ENCODE data around the gene SP140.
"Not testable (repeated sequence)": the region's sequence is repeated elsewhere in the genome, so short reads cannot be mapped to it uniquely, and the experiment has no call there.

SP140 gene

DNA sequence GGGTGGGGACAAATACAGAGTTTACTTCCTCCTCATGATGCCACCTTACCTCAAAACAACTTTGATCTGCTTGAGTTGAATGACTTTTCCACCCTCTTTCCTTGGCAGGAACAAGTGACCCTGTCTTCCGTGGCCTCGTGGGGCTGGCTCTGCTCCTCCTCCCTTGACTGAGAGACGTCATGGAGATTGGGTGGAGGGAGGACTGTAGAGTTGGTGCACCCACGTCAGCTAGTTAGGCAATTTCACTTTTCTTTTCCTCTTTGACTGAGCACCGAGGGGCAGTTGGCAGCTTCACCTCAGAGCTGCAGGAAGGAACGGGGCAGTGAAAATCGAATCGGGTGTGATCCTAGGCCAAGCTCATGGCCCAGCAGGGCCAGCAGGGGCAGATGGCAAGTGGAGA lies at the start of gene SP140:
Gene SP140 (plus strand): TSS at position 251 of the 400 bp plus-strand sequence. CDS start 109 bp downstream, at position 360.
- no peak for DNase-seq

DNA sequence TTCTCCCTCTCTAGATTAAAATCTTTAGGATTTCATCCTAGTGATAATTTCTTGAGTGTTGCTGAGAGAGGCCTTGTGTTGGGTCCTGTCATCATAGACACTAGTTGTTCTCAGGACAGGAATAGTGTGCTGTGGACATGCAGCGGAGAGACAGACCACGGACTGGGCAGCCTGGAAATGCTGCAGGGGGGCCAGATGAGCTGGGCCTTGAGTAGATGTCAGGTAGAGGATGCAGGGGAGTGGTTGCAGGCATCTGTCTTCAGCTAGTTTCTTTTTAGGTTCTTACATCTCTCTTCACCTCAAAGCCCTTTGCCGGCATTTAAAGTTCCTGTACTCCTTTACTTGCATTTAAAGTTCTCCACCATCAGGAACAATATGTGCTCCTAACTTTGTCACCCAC lies 48.5 kb upstream of the SP140 start:
- no peak for DNase-seq

DNA sequence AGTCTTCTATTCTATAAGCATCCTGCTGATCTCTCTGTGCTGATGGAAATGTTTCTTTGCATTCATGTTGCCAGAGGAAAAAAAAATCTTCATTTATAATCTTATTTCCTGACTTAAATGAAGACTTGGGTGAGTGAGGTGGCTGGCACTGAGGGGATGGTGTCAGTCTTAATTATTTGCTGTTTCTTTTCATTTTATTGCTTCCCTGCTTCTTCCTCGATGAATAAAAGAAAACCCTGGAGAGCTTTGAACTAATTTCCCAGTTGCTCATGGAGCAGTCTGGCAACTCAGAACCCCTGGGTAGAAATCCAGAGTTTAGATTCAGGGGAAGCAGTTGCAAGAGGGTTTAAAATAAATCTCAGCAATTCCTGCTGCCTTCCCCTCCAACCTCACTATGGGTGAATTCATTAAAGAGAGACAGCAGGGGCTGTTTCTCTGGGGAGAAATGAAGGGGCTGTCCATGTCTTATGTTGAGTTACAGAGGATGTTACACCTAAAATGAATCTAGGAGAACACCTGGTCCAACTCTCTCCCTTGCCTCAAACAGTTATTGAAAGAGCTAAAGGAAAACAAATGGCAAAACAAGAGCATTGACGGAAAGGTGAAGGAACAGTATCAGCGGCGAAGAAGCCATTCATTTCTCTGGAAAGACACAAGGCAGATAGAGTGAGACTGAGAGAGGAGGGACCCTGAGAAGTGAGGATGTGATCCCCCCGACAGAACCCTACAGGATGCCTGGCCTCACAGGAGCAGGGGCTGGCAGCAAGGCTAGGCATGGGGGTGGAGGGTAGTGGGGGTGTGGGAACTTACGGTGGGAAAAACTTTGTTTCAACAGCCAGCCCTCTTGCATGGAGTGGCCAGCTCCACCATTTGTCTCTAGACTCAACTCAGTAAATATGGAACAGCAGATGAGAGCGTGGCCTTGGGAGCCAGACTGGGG lies 46.7 kb upstream of the SP140 start:
- no peak for DNase-seq

DNA sequence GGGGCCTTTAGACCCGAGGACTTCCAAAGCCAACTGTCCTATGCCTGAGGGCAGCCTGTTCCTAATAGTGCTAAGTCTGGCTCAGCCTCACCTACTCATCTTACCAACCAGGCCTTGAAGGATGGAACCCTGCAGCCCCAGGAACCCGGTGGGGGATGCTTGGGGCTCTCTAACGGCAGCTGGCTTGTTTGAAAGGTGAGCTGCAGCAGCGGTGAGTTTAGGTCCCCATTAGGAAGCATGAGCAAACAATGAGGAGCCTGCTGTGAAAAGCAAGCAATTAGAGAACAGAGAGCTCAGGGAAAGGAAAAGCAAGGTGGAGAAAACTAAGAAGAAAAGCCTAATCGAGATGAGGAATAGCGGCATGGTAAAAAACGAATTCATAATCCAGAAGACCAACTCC lies 45.6 kb upstream of the SP140 start:
- DNase-seq = no peak

DNA sequence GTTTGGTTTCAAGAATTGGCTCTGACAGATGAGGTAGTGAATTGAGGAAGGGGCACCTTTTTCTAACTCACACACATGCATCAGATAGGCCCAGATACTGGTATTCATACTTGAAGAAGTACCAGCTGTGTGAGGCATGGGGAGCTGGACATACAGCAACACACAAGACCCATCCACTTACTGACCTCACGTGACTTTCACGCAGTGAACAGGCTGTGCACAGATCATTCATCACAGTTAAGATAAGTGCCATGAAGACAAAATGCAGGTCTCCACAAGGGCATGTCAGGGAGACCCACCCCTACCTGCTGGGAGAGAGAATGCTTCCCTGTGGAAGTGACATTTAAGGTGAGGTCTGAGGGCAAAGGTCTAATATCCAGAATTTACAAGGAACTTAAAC lies 44.3 kb upstream of the SP140 start:
- DNase-seq = no peak

DNA sequence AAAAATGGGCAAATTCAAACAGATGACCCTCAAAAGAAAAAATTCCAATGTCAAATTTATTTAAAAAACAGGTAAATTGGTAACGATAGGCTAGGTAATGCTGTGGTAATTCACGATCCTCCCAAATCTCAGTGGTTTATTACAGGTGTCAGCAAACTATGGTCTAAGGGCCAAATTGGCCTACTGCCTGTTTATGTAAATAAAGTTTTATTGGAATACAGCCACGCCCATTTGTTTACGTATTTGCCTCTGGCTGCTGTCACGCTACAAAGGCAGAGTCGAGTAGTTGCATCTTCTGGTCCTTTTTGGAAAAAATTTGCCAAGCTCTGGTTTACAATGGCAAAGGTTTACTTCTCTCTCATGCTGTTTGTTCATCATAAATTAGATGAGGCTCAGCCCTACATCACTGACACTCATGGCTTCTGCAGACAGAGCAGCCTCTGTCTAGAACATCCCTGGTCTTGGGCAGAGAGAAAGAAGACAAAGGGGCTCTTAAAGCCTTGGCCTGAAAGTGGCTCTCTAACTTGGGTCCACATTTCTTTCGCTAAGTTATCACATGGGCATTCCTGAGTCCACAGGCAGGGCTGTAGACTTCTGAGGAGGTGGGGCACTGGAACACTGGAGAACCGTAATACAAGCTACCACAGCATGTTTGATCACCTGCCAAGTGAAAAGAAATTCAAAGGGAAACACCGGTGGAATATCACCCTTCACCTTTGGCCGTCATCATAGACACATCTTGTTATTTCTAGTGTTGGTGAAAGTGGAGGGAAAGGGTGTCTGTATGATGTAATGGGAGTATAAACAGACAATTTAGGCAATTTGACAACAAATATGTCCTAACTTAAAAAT lies 40.6 kb upstream of the SP140 start:
- DNase-seq = no peak

DNA sequence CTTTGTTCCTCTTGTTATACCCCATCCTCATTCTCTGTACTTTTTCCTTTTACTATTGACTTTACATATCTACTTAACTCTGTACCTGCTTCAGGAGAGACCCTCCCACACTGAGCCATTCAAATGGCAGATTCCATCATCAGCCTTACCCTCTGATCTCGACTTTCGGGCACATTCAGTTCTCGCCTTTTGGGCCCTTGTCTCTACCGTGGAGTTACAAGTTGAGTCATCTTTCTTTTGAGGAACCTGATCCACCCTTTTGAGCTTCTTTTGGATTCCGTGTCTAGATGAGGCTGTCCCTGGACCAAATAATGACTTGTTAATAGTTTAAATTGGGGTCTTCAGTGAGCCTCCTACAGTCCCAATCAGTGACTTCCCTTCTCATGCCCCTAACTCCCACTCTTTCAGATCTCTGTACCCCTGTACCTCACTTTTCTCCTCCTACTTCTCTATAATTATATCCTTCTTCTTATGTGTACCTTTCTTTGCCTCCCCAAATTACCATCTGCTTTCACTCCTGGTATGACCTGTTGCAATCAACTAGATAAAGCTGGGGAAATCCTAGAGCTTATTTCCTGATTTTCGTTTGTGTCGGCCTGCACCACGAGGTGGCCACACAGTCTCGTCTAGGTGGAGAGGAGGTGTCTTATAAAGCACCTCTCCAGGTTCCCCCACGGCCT lies 23.0 kb upstream of the SP140 start:
- DNase-seq = no peak

DNA sequence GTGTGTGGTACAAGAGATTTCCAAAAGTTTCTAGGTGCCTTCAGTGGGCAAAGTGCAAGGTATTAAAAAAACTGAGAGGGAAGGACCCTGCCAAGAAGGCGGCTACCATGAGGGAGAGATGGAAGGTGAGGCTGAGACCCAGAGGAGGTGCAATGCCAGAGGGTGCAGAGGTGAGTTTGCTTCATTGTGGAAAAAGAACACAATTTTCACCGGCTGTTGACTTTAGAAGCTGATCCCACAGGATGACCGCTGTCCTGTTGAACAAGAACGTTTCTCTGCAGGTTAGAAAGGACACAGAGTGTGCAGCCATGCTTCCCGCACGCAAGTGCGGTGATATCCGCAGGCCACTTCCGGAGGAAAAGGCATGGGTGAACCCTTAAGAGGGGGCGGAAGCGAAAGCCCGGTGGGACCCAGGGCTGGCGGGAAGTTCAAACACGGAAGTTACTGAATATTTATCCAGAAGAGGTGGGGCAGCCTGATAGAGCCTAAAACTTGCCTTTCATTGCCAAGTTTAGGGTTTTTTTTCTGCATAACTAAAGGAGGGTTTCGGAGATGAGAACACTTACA lies 22.3 kb upstream of the SP140 start:
- DNase-seq = no peak

DNA sequence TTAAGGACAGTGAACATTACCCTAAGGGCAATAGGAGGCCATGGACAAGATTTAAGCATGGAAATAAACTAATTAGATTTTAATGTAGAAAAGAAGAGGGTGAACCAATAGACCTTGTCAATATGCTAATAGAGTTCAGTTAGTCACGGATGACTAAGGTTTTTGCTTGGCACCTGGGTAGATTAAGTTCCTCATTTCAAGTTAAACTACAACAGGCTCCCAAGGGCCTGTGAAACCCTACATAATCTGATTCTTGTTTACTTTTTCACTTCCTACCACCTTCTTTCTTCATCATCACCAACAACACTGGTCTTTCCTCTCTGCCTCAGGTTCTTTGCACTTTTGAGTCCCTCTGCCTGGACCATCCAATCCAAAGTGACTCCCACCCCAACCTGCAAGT lies 20.5 kb upstream of the SP140 start:
- no peak for DNase-seq

DNA sequence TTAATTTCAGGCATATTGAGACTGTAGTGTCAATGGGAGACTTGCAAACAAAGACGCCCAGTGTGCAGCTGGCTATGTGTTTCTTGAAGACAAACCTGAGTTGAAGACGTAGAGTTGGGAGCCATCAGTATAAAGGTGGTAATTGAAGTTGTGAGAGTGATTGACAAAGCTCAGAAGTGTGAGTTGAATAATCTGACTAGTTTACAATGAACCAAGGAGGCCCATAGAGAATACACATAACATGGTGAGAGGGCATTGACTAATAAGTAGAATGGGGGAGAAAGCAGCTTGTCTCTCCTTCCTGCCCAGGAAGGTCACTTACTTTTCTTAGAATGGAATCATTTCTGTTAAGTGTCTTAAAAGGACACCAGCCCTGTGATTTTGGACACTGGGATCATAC lies 19.8 kb upstream of the SP140 start:
- DNase-seq = no peak

DNA sequence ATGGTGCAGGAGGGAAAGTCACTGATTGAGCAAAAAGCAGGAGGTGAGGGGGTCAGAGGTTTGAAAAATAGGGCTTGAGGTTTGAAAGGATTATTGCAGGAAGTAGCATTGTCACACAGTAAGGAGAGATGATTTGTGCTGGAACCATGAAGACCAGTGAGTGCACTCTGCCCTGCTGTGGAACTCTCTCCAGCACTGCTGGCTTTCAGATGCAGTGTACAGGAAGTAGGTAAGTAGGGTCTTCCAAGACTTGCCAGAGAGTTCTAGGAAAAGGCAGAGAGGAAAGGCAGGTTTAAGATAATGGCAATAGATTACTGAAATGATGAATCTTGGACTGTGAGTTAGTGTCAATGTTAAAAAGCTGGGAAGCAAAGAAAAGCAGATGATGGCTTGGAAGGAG lies 17.0 kb upstream of the SP140 start:
- no peak for DNase-seq

DNA sequence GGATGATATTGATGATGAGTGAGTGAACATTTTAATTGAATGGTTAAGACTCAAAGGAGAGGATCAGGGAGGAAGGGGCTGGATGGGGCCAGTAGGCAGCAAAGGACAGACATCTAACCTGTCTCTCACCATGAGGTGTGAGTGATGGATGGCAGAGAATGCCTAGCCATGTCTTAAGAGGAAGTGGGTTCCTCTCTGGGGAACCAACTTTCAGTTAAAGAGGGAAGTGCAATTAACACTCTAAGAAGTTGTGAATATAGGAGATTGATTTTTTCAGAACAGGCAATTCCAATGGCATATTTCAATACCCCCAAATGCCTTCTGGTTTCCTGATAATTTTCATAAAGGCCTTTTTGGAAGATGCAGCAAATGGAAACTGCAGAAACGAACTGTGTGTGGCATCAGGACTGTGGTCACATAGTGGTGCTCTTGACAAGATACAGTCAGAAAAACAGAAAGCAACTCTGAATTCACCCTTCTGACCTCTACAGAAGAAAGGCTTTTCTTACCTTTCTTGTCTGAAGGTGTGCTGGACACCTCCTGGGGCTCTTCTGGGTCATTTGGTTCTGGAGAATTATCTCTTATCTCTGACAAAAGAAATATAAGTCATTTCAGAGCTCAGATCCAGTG lies 16.0 kb upstream of the SP140 start:
- DNase-seq = no peak

DNA sequence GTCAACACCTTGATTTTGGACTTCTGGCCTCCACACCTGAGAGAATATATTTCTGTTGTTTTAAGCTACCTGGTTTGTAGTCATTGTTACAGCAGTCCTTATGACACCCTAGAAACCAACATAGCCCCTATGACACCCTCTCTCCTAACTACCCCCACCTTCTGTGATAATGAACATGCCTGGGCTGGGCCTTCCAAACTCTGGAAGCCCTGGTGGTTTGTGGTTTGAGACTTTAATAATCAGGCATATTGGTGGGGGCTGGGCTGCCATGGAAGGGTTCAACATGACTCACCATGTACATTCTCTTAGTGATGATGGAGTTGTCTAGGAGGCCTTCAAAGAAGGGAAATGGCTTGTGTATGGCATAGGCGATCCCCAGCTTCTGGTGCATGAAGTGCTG lies 9.0 kb upstream of the SP140 start:
- no peak for DNase-seq

DNA sequence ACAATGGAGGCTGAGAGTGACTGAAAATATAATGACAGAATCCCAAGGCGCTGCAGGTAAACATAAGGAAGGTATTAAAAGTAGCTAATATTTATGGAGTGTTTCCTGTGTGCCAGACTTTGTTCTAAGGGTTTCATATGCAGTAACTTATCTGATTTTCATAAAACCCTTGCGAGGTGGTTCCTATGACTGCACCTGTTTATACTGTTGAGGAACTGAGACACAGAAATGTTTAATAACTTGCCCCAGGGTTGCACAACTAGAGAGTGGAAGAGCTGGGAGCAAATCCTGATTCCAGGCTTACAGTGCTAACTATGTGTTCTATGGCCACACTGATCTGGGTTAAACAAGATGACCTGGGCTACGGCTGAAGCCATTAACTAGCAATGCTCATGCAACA lies 8.1 kb upstream of the SP140 start:
- no peak for DNase-seq

DNA sequence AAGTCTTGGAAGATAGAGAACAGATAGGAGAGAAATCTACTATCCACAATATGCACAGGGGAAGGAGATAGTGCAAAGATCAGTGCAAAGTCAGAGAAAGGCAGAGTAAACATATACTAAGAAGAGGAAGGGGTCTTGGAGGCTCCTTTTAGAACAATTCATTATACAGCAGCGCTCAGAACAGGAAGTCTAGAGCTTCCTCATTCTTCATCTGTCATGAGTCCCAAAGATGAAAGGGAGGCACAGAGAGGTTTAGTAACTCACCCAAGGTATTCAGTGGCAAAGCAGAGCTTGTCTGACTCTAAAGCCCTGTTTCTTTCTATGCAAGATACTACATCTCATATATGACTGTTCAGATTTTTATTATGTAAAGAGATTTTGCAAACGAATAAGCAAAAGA lies 7.1 kb upstream of the SP140 start:
- no peak for DNase-seq

DNA sequence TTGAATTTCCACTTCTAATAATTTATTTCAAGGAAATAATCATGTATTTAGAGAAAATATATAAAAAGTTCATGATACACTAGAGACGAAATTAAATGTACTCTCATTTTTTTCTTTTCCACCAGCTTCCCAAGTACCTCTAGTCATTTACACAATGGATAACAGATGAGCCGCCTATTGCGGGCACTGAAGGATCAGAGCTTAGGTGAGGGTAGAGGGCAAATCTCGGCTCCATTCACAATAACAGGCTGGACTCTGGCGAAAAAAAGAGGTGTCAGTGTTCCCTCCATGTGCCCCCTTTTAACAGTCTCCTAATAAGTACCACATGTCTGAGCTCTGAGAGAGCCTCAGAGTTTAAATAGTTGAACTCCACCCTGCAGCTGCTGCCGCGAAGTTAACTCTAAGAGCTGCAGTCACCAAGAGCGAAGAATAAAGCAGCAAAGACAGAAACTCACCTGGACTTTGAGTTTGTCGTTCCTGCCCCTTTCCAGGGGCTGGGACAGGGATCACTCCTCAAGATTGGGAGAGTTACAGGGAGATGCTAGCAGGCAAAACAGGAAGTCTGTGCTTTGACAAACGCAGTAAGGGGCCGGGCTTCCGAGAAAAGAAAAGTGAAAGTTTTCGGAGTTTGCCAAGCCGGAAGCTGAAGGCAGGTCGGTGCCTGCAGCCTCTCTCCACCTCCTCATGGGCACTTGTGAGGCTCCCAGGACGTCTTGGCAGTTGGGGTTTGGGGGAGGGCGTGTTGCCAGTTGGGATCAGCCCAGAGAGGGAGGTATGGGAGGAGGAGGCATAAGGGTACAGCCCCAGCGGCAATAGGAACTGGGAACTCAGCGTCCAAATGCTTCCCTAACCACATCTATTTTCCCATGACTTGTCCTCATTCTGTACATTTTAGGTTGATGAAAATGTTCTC lies 5.9 kb upstream of the SP140 start, which contains the start of gene SP110:
Gene SP110 (minus strand): TSS at position 566 of the 913 bp plus-strand sequence. CDS start 3,057 bp downstream, outside the sequence.
- DNase-seq = no peak

DNA sequence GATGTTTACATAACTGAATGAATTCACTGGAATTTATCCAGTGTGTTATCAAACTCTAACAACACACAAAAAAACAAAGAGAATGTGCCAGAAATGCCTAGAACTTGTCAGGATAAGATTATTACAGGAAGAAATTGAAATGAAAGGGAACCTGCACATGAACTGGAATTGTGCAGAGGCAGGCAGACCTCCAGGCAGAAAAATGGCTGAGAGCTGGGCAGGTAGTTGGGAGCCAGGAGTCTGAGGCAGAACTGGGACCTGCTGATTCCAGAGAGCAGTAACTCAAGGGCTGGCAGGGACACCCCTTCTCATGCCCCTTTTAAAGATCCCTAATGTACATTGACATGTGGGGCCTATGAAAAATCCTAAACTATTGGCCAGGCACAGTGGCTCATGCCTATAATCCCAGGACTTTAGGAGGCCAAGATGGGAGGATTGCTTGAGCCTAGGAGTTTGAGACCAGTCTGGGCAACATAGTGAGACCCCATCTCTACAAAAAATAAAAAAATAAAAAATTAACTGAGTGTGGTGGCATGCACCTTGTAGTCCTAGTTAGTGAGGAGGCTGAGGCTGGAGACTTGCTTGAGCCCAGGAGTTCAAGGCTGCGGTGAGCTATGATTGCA lies 5.1 kb upstream of the SP140 start:
- DNase-seq = no peak

DNA sequence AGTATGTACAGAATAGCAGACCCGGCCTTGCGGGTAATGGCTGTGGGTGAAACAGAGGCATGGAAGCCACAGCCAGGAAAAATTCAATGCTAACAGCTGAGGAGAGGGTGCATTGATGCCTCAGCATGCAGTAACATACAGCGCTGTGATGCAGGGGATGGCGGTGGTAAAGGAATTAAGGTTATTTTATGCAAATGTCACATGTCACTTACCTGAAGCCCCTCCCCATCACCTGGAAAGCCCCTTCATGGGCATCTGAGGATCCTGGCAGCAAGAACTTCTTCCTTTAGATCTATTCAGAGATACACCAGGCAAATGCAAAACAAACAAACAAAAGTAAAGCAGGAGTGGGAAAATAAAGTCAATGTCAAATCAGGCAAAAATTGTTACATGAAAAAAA lies 4.0 kb upstream of the SP140 start:
- no peak for DNase-seq

DNA sequence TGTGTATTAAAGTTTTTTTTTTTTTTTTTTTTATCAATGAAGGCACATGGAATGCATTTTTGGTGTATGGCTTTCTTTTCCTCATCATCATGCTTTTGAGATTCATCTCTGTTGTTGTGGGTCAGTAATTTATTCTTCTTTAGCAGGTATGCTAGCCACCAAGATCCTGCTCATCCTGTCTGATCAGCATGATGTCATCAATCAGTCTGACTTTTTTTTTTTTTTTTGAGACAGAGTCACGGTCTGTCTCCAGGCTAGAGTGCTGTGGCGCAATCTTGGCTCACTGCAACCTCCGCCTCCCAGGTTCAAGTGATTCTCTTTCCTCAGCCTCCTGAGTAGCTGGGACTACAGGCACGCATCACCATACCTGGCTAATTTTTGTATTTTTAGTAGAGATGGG lies 2.7 kb upstream of the SP140 start:
- DNase-seq = not testable (repeated sequence)

DNA sequence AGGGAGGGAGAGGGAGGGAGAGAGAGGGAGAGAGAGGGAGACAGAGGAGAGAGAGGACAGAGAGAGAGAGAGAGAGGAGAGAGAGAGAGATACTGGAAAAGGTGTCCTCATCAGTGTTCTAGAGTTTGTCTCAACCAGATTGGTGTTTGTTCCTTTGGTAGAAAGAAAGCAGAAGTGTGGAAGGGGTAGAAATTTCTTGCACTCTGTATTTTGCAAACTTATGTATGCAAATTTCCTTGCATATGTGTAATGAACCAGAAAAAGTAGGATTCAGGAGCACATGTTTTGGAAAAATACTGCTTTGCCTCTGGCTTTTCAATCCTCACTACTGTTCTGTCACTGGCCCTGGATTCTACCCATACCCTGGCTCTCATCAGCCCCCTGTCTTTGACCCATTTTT lies 1.1 kb upstream of the SP140 start:
- DNase-seq = no peak

DNA sequence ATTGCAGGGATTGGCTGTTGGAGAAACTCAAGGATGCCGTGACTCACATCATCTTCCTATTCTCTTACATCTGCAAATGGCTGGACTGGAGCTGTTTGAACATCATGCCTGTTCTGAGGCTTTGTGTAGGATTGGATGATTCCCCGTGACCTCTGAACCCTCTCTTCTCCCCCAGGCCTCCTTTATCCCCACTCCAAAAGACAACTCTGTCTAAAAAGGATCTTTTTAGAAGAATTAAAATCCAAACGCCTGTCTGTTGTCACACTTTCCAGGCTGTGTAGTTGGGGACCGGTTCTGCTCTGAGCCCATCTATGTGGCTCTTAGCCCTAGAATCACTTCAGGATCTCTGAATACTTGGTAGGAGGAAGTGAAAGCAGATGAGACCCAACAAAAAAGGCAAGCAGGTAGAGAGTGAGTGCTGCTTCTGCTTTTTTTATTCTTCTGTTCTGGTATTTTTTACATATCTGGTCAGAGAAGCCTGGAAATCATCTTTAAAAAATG lies 565 bp downstream of the SP140 start:
- DNase-seq = no peak

All from NCI-H1105 (cell line).